WTC11 (cell line): ENCODE measurements around the gene ESX1. TPM values are rescaled to one million over a fixed set of nuclear protein-coding genes. Genes with fewer than 3 reads are reported as not detected.

Source experiments
- ATAC-seq: fragments of 200-7000 bp; cut with Tn5 transposase; 2 replicates; pipeline ENCODE4 v1.10.0; 2021; ENCODE audit warnings: mild to moderate bottlenecking, moderate library complexity
- CTCF ChIA-PET: fragments of 300-600 bp; sonication (Branson Sonifier 250); formaldehyde crosslinking; loops from one replicate; lab custom pipeline; 2021; ENCODE audit warnings: antibody characterized with exemption; lab: Charles Lee
- POLR2A ChIA-PET: fragments of 350-600 bp; sonication (Branson Sonifier 250); formaldehyde crosslinking; loops from one replicate; lab custom pipeline; 2021; ENCODE audit warnings: antibody characterized with exemption; lab: Charles Lee
- DNase-seq: peaks from one replicate; pipeline ENCODE4 v3.0.0; 2021; ENCODE audit warnings: low spot score
- H3K27ac Mint-ChIP-seq: 2 replicates; pipeline ENCODE4 v1.8.0; 2021; ENCODE audit warnings: mixed read lengths
- H3K27me3 Mint-ChIP-seq: 2 replicates; pipeline ENCODE4 v1.8.0; 2021; ENCODE audit warnings: low read depth, mild to moderate bottlenecking, moderate library complexity, mixed read lengths
- H3K36me3 Mint-ChIP-seq: 2 replicates; pipeline ENCODE4 v1.8.0; 2021; ENCODE audit warnings: mixed read lengths
- H3K4me1 Mint-ChIP-seq: 2 replicates; pipeline ENCODE4 v1.8.0; 2022; ENCODE audit warnings: mixed read lengths
- H3K4me3 Mint-ChIP-seq: 2 replicates; pipeline ENCODE4 v1.8.0; 2021; ENCODE audit warnings: mild to moderate bottlenecking, moderate library complexity, mixed read lengths
- H3K9me3 Mint-ChIP-seq: 2 replicates; pipeline ENCODE4 v1.8.0; 2021; ENCODE audit warnings: mixed read lengths
- EMX1 ChIP-seq: fragments of 250-450 bp; sonication (Bioruptor Pico); IDR thresholded peaks from 2 replicates; pipeline ENCODE4 v1.8.0; 2021; ENCODE audit warnings: mild to moderate bottlenecking
- HMGA2 ChIP-seq: fragments of 250-450 bp; sonication (Bioruptor Pico); IDR thresholded peaks from 2 replicates; pipeline ENCODE4 v1.4.0; 2021; ENCODE audit warnings: mild to moderate bottlenecking, moderate library complexity
- MXD4 ChIP-seq: fragments of 250-450 bp; sonication (Bioruptor Pico); IDR thresholded peaks from 2 replicates; pipeline ENCODE4 v1.8.0; 2021; ENCODE audit warnings: mild to moderate bottlenecking, moderate library complexity, borderline replicate concordance
- NR1H2 ChIP-seq: sonication (generic); formaldehyde crosslinking; IDR thresholded peaks from 2 replicates; pipeline ENCODE4 v1.9.0; 2021; ENCODE audit warnings: mild to moderate bottlenecking, moderate library complexity, missing genetic modification reagents
- TEAD1 ChIP-seq: sonication (generic); formaldehyde crosslinking; IDR thresholded peaks from 2 replicates; pipeline ENCODE4 v1.8.0; 2022; ENCODE audit warnings: mild to moderate bottlenecking, missing genetic modification reagents
- ZBTB21 ChIP-seq: sonication (generic); formaldehyde crosslinking; IDR thresholded peaks from 2 replicates; pipeline ENCODE4 v1.8.1; 2023; ENCODE audit warnings: mild to moderate bottlenecking, missing genetic modification reagents, borderline replicate concordance
- total RNA-seq: library from RNA; stranded (reverse); gene quantifications from 3 replicates; pipeline ENCODE4 v1.2.3, GENCODE V29; 2021
- TF ChIP-seq, protein P1 (sequence below): sonication (generic); formaldehyde crosslinking; IDR thresholded peaks from 2 replicates; pipeline ENCODE4 v1.8.1; 2023; ENCODE audit warnings: mild to moderate bottlenecking, missing genetic modification reagents, borderline replicate concordance
- TF ChIP-seq, protein P2 (sequence below): sonication (generic); formaldehyde crosslinking; IDR thresholded peaks from 2 replicates; pipeline ENCODE4 v1.8.0; 2023; ENCODE audit warnings: missing genetic modification reagents
- TF ChIP-seq, protein P3 (sequence below): sonication (generic); formaldehyde crosslinking; IDR thresholded peaks from 2 replicates; pipeline ENCODE4 v1.8.0; 2022; ENCODE audit warnings: mild to moderate bottlenecking, missing genetic modification reagents
- TF ChIP-seq, protein P4 (sequence below): sonication (generic); formaldehyde crosslinking; IDR thresholded peaks from 2 replicates; pipeline ENCODE4 v1.8.1; 2023; ENCODE audit warnings: mild to moderate bottlenecking, missing genetic modification reagents
- TF ChIP-seq, protein P5 (sequence below): fragments of 250-450 bp; sonication (Bioruptor Pico); IDR thresholded peaks from 2 replicates; pipeline ENCODE4 v1.8.0; 2021; ENCODE audit warnings: mild to moderate bottlenecking
- TF ChIP-seq, protein P6 (sequence below): sonication (generic); formaldehyde crosslinking; IDR thresholded peaks from 2 replicates; pipeline ENCODE4 v1.8.1; 2022; ENCODE audit warnings: low read depth, missing genetic modification reagents, borderline replicate concordance
- TF ChIP-seq, protein P7 (sequence below): fragments of 250-450 bp; sonication (Bioruptor Pico); IDR thresholded peaks from 2 replicates; pipeline ENCODE4 v1.9.0; 2021; ENCODE audit warnings: mild to moderate bottlenecking
- TF ChIP-seq, protein P8 (sequence below): fragments of 250-450 bp; sonication (Bioruptor Pico); IDR thresholded peaks from 2 replicates; pipeline ENCODE4 v1.9.0; 2021; ENCODE audit warnings: mild to moderate bottlenecking, borderline replicate concordance

The ESX1 gene
- total RNA-seq, 1 experiment from 2014 or later, result not detected

DNA sequence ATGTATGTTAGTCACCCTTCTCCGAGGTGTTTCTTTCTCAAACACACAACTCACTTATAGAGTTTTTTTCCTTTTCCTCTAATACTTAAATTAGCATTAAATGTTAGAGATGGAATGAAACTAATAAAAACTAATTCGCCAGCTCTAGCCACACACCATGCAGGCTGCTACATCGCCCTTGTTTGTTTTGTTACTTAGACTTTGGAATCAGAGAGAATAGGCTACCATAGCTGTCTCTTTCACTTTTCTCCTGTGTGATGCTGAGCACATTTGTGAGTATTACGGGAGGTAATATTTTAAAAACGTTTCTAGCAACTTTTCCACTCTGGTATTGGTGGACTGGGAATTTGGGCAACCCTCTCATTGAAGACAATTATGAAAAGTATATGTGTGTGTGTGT is 43.5 kb downstream of the ESX1 start:
- DNase-seq (no peak), ATAC-seq (no peak)
- Mint-ChIP-seq H3K27ac (no peak overlapping the region), H3K9me3 (no peaks in the 10 kb centered on the region), H3K27me3 (peaks cover 16% of the 10 kb centered on the region), H3K4me1 (no peaks in the 10 kb centered on the region), H3K4me3 (no peak overlapping the region), H3K36me3 (no peaks in the 10 kb centered on the region)
- ChIA-PET POLR2A (no interaction called here), CTCF (no interaction called here)
- TF ChIP-seq, protein P1, sequence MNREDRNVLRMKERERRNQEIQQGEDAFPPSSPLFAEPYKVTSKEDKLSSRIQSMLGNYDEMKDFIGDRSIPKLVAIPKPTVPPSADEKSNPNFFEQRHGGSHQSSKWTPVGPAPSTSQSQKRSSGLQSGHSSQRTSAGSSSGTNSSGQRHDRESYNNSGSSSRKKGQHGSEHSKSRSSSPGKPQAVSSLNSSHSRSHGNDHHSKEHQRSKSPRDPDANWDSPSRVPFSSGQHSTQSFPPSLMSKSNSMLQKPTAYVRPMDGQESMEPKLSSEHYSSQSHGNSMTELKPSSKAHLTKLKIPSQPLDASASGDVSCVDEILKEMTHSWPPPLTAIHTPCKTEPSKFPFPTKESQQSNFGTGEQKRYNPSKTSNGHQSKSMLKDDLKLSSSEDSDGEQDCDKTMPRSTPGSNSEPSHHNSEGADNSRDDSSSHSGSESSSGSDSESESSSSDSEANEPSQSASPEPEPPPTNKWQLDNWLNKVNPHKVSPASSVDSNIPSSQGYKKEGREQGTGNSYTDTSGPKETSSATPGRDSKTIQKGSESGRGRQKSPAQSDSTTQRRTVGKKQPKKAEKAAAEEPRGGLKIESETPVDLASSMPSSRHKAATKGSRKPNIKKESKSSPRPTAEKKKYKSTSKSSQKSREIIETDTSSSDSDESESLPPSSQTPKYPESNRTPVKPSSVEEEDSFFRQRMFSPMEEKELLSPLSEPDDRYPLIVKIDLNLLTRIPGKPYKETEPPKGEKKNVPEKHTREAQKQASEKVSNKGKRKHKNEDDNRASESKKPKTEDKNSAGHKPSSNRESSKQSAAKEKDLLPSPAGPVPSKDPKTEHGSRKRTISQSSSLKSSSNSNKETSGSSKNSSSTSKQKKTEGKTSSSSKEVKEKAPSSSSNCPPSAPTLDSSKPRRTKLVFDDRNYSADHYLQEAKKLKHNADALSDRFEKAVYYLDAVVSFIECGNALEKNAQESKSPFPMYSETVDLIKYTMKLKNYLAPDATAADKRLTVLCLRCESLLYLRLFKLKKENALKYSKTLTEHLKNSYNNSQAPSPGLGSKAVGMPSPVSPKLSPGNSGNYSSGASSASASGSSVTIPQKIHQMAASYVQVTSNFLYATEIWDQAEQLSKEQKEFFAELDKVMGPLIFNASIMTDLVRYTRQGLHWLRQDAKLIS (CRISPR knock-in tag), result no peak
- TF ChIP-seq, protein P2, sequence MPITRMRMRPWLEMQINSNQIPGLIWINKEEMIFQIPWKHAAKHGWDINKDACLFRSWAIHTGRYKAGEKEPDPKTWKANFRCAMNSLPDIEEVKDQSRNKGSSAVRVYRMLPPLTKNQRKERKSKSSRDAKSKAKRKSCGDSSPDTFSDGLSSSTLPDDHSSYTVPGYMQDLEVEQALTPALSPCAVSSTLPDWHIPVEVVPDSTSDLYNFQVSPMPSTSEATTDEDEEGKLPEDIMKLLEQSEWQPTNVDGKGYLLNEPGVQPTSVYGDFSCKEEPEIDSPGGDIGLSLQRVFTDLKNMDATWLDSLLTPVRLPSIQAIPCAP (CRISPR knock-in tag), result no peak
- TF ChIP-seq TEAD1 (CRISPR knock-in tag) (no peak), MXD4 (no peak)
- TF ChIP-seq, protein P3, sequence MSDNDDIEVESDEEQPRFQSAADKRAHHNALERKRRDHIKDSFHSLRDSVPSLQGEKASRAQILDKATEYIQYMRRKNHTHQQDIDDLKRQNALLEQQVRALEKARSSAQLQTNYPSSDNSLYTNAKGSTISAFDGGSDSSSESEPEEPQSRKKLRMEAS, result no peak
- TF ChIP-seq, protein P4, sequence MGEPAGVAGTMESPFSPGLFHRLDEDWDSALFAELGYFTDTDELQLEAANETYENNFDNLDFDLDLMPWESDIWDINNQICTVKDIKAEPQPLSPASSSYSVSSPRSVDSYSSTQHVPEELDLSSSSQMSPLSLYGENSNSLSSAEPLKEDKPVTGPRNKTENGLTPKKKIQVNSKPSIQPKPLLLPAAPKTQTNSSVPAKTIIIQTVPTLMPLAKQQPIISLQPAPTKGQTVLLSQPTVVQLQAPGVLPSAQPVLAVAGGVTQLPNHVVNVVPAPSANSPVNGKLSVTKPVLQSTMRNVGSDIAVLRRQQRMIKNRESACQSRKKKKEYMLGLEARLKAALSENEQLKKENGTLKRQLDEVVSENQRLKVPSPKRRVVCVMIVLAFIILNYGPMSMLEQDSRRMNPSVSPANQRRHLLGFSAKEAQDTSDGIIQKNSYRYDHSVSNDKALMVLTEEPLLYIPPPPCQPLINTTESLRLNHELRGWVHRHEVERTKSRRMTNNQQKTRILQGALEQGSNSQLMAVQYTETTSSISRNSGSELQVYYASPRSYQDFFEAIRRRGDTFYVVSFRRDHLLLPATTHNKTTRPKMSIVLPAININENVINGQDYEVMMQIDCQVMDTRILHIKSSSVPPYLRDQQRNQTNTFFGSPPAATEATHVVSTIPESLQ (CRISPR knock-in tag), result no peak
- TF ChIP-seq, protein P5, sequence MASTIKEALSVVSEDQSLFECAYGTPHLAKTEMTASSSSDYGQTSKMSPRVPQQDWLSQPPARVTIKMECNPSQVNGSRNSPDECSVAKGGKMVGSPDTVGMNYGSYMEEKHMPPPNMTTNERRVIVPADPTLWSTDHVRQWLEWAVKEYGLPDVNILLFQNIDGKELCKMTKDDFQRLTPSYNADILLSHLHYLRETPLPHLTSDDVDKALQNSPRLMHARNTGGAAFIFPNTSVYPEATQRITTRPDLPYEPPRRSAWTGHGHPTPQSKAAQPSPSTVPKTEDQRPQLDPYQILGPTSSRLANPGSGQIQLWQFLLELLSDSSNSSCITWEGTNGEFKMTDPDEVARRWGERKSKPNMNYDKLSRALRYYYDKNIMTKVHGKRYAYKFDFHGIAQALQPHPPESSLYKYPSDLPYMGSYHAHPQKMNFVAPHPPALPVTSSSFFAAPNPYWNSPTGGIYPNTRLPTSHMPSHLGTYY (CRISPR knock-in tag), result no peak
- TF ChIP-seq, protein P6, sequence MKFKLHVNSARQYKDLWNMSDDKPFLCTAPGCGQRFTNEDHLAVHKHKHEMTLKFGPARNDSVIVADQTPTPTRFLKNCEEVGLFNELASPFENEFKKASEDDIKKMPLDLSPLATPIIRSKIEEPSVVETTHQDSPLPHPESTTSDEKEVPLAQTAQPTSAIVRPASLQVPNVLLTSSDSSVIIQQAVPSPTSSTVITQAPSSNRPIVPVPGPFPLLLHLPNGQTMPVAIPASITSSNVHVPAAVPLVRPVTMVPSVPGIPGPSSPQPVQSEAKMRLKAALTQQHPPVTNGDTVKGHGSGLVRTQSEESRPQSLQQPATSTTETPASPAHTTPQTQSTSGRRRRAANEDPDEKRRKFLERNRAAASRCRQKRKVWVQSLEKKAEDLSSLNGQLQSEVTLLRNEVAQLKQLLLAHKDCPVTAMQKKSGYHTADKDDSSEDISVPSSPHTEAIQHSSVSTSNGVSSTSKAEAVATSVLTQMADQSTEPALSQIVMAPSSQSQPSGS, result no peak
- TF ChIP-seq, protein P7, sequence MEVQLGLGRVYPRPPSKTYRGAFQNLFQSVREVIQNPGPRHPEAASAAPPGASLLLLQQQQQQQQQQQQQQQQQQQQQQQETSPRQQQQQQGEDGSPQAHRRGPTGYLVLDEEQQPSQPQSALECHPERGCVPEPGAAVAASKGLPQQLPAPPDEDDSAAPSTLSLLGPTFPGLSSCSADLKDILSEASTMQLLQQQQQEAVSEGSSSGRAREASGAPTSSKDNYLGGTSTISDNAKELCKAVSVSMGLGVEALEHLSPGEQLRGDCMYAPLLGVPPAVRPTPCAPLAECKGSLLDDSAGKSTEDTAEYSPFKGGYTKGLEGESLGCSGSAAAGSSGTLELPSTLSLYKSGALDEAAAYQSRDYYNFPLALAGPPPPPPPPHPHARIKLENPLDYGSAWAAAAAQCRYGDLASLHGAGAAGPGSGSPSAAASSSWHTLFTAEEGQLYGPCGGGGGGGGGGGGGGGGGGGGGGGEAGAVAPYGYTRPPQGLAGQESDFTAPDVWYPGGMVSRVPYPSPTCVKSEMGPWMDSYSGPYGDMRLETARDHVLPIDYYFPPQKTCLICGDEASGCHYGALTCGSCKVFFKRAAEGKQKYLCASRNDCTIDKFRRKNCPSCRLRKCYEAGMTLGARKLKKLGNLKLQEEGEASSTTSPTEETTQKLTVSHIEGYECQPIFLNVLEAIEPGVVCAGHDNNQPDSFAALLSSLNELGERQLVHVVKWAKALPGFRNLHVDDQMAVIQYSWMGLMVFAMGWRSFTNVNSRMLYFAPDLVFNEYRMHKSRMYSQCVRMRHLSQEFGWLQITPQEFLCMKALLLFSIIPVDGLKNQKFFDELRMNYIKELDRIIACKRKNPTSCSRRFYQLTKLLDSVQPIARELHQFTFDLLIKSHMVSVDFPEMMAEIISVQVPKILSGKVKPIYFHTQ (CRISPR knock-in tag), result no peak

DNA sequence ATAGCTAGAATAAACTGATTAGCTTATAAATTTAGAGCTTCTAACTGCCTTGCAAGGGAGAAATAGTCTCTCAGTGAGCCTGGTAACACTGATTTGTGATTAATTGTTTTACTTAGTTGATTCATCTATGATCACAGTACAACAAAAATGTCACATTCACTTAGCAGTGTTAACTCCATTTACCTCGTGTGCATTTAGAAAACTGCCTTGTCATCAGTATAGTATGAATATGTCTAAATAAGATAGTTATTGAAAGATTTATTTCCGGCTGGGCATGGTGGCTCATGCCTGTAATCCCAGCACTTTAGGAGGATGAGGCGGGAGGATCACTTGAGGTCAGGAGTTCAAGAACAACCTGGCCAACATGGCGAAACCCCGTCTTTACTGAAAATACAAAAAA is 49.2 kb downstream of the ESX1 start:
- ChIA-PET POLR2A (no interaction called here), CTCF (interaction anchor here (0.8 to 1.9 kb wide), 2 partner anchors 10 to 65 kb away, joined by 3 to 4 read pairs; no protein-coding TSS in a partner anchor)
- no peaks in the 10 kb centered on the region for H3K36me3 Mint-ChIP-seq
- ATAC-seq (no peak), DNase-seq (no peak)
- H3K4me3 Mint-ChIP-seq, result no peak overlapping the region
- H3K9me3 Mint-ChIP-seq, result no peaks in the 10 kb centered on the region
- no peak overlapping the region for H3K27ac Mint-ChIP-seq
- H3K27me3 Mint-ChIP-seq, result peaks cover 9% of the 10 kb centered on the region
- H3K4me1 Mint-ChIP-seq, result no peaks in the 10 kb centered on the region
- TF ChIP-seq EMX1 (CRISPR knock-in tag) (no peak), NR1H2 (no peak), ZBTB21 (CRISPR knock-in tag) (no peak), HMGA2 (CRISPR knock-in tag) (no peak)
- TF ChIP-seq, protein P8, sequence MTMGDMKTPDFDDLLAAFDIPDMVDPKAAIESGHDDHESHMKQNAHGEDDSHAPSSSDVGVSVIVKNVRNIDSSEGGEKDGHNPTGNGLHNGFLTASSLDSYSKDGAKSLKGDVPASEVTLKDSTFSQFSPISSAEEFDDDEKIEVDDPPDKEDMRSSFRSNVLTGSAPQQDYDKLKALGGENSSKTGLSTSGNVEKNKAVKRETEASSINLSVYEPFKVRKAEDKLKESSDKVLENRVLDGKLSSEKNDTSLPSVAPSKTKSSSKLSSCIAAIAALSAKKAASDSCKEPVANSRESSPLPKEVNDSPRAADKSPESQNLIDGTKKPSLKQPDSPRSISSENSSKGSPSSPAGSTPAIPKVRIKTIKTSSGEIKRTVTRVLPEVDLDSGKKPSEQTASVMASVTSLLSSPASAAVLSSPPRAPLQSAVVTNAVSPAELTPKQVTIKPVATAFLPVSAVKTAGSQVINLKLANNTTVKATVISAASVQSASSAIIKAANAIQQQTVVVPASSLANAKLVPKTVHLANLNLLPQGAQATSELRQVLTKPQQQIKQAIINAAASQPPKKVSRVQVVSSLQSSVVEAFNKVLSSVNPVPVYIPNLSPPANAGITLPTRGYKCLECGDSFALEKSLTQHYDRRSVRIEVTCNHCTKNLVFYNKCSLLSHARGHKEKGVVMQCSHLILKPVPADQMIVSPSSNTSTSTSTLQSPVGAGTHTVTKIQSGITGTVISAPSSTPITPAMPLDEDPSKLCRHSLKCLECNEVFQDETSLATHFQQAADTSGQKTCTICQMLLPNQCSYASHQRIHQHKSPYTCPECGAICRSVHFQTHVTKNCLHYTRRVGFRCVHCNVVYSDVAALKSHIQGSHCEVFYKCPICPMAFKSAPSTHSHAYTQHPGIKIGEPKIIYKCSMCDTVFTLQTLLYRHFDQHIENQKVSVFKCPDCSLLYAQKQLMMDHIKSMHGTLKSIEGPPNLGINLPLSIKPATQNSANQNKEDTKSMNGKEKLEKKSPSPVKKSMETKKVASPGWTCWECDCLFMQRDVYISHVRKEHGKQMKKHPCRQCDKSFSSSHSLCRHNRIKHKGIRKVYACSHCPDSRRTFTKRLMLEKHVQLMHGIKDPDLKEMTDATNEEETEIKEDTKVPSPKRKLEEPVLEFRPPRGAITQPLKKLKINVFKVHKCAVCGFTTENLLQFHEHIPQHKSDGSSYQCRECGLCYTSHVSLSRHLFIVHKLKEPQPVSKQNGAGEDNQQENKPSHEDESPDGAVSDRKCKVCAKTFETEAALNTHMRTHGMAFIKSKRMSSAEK (CRISPR knock-in tag), result no peak
- TF ChIP-seq, protein P6, result no peak
